Fibroblast of villous mesenchyme (primary cell): ENCODE results near the gene NKTR. TPM values are rescaled to one million over a fixed set of nuclear protein-coding genes. Genes with fewer than 3 reads are reported as not detected.

Source experiments
- DNase-seq: peaks from one replicate; pipeline ENCODE4 v3.0.0-alpha.2; 2010; ENCODE audit warnings: low read depth
- H3K4me3 ChIP-seq: 2 replicates; pipeline ENCODE4 v1.5.1; 2011; ENCODE audit warnings: low read depth, mild to moderate bottlenecking, low read length
- CTCF ChIP-seq: IDR thresholded peaks from 2 replicates; pipeline ENCODE4 v1.5.1; 2012; ENCODE audit warnings: low read depth, mild to moderate bottlenecking, low read length; ENCODE audit not compliant: insufficient read depth
- total RNA-seq: library from RNA; depleted of rRNA; stranded (reverse); fragments of >200 nt; gene quantifications from 2 replicates; pipeline ENCODE4 v1.2.3, GENCODE V29; 2012

NKTR gene
- total RNA-seq, 1 donor = 82.9 TPM

GRCh38 chr3:42688487-42689420 is 88.3 kb downstream of the NKTR start:
- no peak overlapping the region for H3K4me3 ChIP-seq
- no peak for TF ChIP-seq CTCF
- no peak for DNase-seq

DNA sequence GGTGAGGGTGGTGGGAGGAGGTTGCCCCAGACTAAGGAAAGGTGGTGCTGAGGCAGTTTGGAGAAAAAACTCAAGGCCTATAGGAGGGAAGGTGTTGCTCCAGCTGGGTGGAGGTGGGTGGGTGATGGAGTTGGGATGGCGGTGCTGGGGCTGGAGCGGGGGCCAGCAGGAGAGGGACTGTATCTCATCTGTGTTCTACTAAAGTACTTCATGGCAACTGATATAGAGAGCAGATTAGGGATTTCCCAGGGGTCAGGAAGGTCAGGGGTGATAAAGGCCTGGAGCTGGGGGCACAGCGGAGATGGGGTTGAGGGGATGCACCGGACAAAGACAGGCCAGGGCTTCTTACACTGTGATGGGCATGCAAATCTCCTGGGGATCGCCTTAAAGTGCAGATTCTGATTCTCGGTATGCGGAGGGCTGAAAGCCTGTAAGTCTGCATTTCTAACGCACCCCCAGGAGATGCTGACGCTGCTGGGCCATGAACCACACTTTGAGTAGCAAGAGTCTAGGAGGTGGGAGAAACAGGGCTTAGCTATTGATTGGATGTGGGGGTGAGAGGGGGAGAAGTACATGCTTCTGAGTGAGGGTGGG is 89.0 kb downstream of the NKTR start:
- TF ChIP-seq CTCF = no peak
- no peak for DNase-seq
- no peak overlapping the region for H3K4me3 ChIP-seq

GRCh38 chr3:42690191-42690590 is 89.7 kb downstream of the NKTR start:
- DNase-seq = no peak
- H3K4me3 ChIP-seq = no peak overlapping the region
- TF ChIP-seq CTCF = no peak

- no peak overlapping the region for H3K4me3 ChIP-seq
- no peak for DNase-seq
- TF ChIP-seq CTCF = no peak
These were observed 90.5 kb downstream of the NKTR start for GRCh38 chr3:42690766-42691680.

GRCh38 chr3:42691816-42692666 is 91.6 kb downstream of the NKTR start:
- H3K4me3 ChIP-seq = no peak overlapping the region
- no peak for TF ChIP-seq CTCF

More at GRCh38 chr3:42691816-42692666, 91.6 kb downstream of the NKTR start:
- DNase-seq = no peak
